K562 (cell line): ENCODE measurements around the gene INHA. TPM values are rescaled to one million over a fixed set of nuclear protein-coding genes. Genes with fewer than 3 reads are reported as not detected.

ENCODE experiments used
- ARHGAP35 ChIP-seq: fragments of 450-650 bp; IDR thresholded peaks from 2 replicates; pipeline ENCODE4 v1.6.1; 2018; ENCODE audit not compliant: partially characterized antibody
- CHD7 ChIP-seq: fragments of 200-600 bp; sonication (generic); IDR thresholded peaks from one replicate; pipeline ENCODE4 v1.6.1; 2012; ENCODE audit warnings: mild to moderate bottlenecking, low read depth, low read length, inconsistent platforms
- CXXC5 ChIP-seq: fragments of 250-450 bp; sonication (Bioruptor Pico); IDR thresholded peaks from 2 replicates; pipeline ENCODE4 v1.8.0; 2022; ENCODE audit warnings: inconsistent platforms, mild to moderate bottlenecking, moderate library complexity
- DPF2 ChIP-seq: fragments of 450-650 bp; IDR thresholded peaks from 2 replicates; pipeline ENCODE4 v1.6.1; 2016
- E2F4 ChIP-seq: sonication (generic); formaldehyde crosslinking; IDR thresholded peaks from 2 replicates; pipeline ENCODE4 v1.8.0; 2022; ENCODE audit warnings: mild to moderate bottlenecking, low read depth, missing genetic modification reagents
- KDM5B ChIP-seq: fragments of 200-600 bp; sonication (generic); IDR thresholded peaks from 2 replicates; pipeline ENCODE4 v1.6.1; 2012; ENCODE audit warnings: low read depth, mild to moderate bottlenecking, moderate library complexity, low read length, control low read depth, inconsistent platforms; ENCODE audit not compliant: insufficient replicate concordance
- SIRT6 ChIP-seq: IDR thresholded peaks from one replicate; pipeline ENCODE4 v1.6.1; 2012; ENCODE audit warnings: low read depth, mild to moderate bottlenecking, control low read depth, inconsistent platforms, low read length, moderate library complexity
- U2AF1 ChIP-seq: fragments of 200-400 bp; formaldehyde crosslinking; optimal IDR thresholded peaks from 2 replicates; pipeline ENCODE3; 2017; ENCODE audit warnings: mild to moderate bottlenecking, low read depth, low read length, moderate library complexity
- ZBTB1 ChIP-seq: sonication (generic); formaldehyde crosslinking; IDR thresholded peaks from 2 replicates; pipeline ENCODE4 v1.8.1; 2023; ENCODE audit warnings: missing genetic modification reagents, low read depth, mild to moderate bottlenecking, borderline replicate concordance
- ZBTB33 ChIP-seq: sonication (generic); formaldehyde crosslinking; IDR thresholded peaks from 2 replicates; pipeline ENCODE4 v1.8.1; 2023; ENCODE audit warnings: mild to moderate bottlenecking, missing genetic modification reagents
- ZNF436 ChIP-seq: fragments of 250-450, 450-650 bp; sonication (Bioruptor Pico); formaldehyde crosslinking; IDR thresholded peaks from 2 replicates; pipeline ENCODE4 v1.7.0; 2020; ENCODE audit warnings: mild to moderate bottlenecking
- ZNF785 ChIP-seq: fragments of 250-450 bp; sonication (Bioruptor Pico); IDR thresholded peaks from 2 replicates; pipeline ENCODE4 v1.4.0; 2020; ENCODE audit warnings: mild to moderate bottlenecking
- polyA plus RNA-seq, 8 experiments: library from polyadenylated mRNA; depleted of rRNA in 4 of 8; stranded (reverse) in 5 of 8; unstranded in 3 of 8; fragments of >200 nt; fragmentation: Nextera tagmentation in 2 of 8; fragmentation: Illumina TruSeq in 1 of 8; extraction: Ambion mirVana in 2 of 8; extraction: Trizol in 1 of 8; gene quantifications; 2 replicates each; pipeline versions ENCODE4 v1.2.1 to v1.2.3, GENCODE V29; 2011 to 2014; ENCODE audit warnings: inconsistent platforms in 1 of 8, missing spikeins in 1 of 8
- total RNA-seq, 7 experiments: library from RNA; depleted of rRNA in 6 of 7; stranded (reverse); fragments of >200 nt in 6 of 7; fragmentation: Illumina TruSeq in 2 of 7; extraction: Trizol in 2 of 7; gene quantifications; 2 replicates each; pipeline versions ENCODE4 v1.2.1 to v1.2.3, GENCODE V29; 2011 to 2021; ENCODE audit warnings: low replicate concordance in 1 of 7

INHA gene
- total and polyA plus RNA-seq, 9 of the 15 experiments (the other 6 are each of a cell fraction or from before 2014, with no cell fraction given) = 0.07 to 1.9 (median 0.40) TPM

GRCh38 chr2:219570194-219570923 lies 1.8 kb upstream of the INHA start (continued):
- TF ChIP-seq CHD7 (no peak), SIRT6 (no peak), DPF2 (no peak), KDM5B (peak; percentile 40), ZNF436 (CRISPR knock-in tag) (no peak), ZNF785 (CRISPR knock-in tag) (no peak), ZBTB33 (peak; percentile 93), U2AF1 (no peak), E2F4 (CRISPR knock-in tag) (no peak), CXXC5 (0 out of 2 replicates have a peak, but pooled peaks have one; percentile 6), ZBTB1 (CRISPR knock-in tag) (peak; percentile 47; the same call in 1 of the 2 replicates), ARHGAP35 (no peak)
